ENCODE results near the gene SIRT3.

SIRT3 gene

DNA sequence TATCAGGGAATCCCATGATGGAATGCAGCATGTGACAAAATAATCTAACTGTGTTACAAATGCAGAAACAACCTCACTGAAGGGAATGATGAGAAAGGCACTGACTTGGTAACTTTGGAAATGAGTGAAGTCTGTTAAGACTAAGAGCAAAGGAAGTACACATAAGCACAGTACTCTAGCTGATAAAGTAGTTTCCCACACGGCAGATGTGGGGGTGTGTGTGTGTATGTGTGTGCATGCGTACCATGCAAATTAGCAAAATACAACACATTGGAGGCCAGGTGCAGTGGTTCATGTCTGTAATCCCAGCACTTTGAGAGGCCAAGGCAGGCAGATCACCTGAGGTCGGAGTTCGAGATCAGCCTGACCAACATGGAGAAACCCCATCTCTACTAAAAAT is 25.5 kb upstream of the SIRT3 start:
- Histone ChIP-seq H3K27me3 (no peaks in the 10 kb centered on the region), H3K4me3 (ENCODE audit: low read depth, low read length) (no peak overlapping the region), H3K9me3 (no peaks in the 10 kb centered on the region), H3K4me1 (no peaks in the 10 kb centered on the region), H3K36me3 (no peaks in the 10 kb centered on the region)
- TF ChIP-seq, protein P1, sequence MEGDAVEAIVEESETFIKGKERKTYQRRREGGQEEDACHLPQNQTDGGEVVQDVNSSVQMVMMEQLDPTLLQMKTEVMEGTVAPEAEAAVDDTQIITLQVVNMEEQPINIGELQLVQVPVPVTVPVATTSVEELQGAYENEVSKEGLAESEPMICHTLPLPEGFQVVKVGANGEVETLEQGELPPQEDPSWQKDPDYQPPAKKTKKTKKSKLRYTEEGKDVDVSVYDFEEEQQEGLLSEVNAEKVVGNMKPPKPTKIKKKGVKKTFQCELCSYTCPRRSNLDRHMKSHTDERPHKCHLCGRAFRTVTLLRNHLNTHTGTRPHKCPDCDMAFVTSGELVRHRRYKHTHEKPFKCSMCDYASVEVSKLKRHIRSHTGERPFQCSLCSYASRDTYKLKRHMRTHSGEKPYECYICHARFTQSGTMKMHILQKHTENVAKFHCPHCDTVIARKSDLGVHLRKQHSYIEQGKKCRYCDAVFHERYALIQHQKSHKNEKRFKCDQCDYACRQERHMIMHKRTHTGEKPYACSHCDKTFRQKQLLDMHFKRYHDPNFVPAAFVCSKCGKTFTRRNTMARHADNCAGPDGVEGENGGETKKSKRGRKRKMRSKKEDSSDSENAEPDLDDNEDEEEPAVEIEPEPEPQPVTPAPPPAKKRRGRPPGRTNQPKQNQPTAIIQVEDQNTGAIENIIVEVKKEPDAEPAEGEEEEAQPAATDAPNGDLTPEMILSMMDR (IDR thresholded peaks at IDR 0.05; ENCODE audit: low read depth, low read length) = no peak
- no peak for DNase-seq

DNA sequence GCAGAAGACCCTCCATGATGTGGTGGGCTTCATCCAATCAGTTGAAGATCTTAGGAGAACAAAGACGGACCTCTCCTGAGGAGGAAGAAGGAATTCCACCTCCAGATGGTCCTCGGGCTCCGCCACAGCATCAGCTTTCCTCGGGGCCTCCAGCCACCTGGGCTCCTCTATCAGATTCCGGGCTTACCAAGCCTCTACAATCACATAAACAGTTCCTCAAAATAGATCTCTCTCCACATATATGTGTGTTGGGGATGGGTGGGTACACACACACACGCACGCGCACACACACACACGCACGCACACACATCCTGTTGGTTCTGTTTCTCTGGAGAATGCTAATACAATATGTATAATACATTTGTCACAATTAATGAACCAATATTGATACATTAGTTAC is 23.3 kb upstream of the SIRT3 start:
- Histone ChIP-seq H3K27me3 (no peaks in the 10 kb centered on the region), H3K36me3 (no peaks in the 10 kb centered on the region), H3K9me3 (no peaks in the 10 kb centered on the region), H3K4me1 (no peaks in the 10 kb centered on the region), H3K4me3 (ENCODE audit: low read depth, low read length) (no peak overlapping the region)
- TF ChIP-seq, protein P1 (IDR thresholded peaks at IDR 0.05; ENCODE audit: low read depth, low read length) = no peak
- DNase-seq = no peak

DNA sequence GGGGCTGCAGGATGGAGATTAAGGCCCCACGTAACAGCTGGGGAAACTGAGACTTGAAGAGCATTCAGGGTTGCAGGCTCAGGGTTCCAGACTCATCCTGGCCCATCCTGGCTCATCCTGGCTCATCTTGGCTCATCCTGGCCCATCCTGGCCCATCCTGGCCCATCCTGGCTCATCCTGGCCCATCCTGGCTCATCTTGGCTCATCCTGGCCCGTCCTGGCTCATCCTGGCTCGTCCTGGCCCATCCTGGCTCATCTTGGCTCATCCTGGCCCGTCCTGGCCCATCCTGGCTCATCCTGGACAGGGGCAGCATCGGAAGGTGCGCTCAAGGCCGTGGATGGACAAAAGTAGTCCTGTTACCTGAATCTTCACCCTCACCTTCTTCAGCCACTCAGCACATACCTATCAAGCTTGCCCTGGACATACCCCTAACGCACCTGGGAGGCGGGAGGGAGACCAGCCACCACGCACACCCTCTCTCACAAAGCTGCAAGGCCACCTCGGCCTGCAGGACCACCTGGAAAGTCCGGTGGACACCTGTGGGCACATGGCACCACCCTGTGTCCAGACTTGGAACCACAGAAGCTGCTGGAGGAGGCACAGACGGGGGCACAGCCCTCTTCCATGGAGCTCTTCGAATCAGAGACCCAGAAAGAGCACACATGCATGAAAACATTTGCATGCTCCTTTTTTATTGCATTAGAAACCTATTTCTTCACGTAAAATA is 21.8 kb upstream of the SIRT3 start:
- H3K27me3 ChIP-seq = no peaks in the 10 kb centered on the region
- no peaks in the 10 kb centered on the region for H3K9me3 ChIP-seq
- no peaks in the 10 kb centered on the region for H3K4me1 ChIP-seq
- no peaks in the 10 kb centered on the region for H3K36me3 ChIP-seq
- TF ChIP-seq, protein P1 (IDR thresholded peaks at IDR 0.05; ENCODE audit: low read depth, low read length) = no peak
- H3K4me3 ChIP-seq (ENCODE audit: low read depth, low read length) = no peak overlapping the region
- DNase-seq = no peak

DNA sequence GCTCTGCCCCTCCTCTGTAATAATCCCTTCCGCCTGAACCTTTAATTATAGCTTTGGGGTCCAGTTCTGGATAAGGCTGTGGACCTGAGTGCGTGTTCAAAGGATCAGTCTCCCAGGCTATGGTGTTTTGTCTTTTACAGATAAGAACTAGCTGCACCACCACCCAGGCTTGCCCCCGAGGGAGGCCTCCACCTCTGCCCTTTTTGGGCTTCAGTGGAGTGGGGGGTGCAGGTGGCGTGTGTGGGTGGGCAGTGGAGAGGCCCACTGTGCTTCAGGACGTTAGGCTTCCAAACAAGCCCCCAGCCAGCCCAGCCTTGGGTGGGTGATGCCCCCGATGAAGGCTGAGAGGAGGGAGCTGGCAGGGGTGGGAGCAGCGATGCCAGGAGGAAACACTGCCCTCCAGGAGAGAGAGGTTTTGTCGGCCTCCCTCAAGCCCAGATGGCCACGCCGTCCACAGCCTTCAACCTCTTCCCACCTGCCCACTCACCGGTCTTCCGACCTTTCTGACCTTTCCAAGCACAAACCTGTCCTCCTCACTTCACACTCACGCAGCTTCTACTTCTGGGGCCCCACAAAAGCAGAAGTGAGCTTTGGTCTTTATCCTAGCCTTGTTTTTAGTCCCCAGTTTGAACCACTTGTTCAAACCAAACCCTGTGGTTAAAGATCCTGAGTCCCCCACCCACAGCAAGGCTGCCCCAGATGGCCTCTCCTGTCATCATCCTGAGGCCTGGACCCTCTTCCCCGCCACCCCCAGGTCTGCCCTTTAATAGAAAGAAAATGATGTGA is 21.0 kb upstream of the SIRT3 start:
- H3K27me3 ChIP-seq = no peaks in the 10 kb centered on the region
- no peak overlapping the region for H3K4me3 ChIP-seq (ENCODE audit: low read depth, low read length)
- no peaks in the 10 kb centered on the region for H3K4me1 ChIP-seq
- H3K9me3 ChIP-seq = no peaks in the 10 kb centered on the region
- H3K36me3 ChIP-seq = no peaks in the 10 kb centered on the region
- no peak for DNase-seq
- TF ChIP-seq, protein P1 (IDR thresholded peaks at IDR 0.05; ENCODE audit: low read depth, low read length) = no peak

DNA sequence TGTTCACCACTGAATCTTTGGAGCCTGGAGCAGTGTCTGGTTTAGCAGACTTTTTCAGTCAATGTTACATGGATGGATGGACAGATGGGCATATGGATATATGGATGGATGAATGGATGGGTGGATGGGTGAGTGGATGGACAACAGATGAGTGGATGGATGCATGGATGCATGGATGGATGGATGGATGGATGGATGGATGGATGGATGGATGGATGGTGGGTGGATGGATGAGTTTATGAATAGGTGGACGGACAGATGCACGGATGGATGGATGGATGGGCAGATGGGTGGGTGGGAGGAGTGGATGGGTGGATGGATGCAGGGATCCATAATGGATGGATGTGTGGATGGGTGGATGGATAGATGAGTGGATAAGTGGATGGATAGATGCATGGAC is 19.7 kb upstream of the SIRT3 start:
- DNase-seq = no peak
- H3K36me3 ChIP-seq = peaks cover 2% of the 10 kb centered on the region; the same call in 1 of the 2 replicates
- H3K27me3 ChIP-seq = no peaks in the 10 kb centered on the region
- TF ChIP-seq, protein P1 (IDR thresholded peaks at IDR 0.05; ENCODE audit: low read depth, low read length) = no peak
- H3K4me1 ChIP-seq = no peaks in the 10 kb centered on the region
- H3K4me3 ChIP-seq (ENCODE audit: low read depth, low read length) = no peak overlapping the region
- H3K9me3 ChIP-seq = no peaks in the 10 kb centered on the region

DNA sequence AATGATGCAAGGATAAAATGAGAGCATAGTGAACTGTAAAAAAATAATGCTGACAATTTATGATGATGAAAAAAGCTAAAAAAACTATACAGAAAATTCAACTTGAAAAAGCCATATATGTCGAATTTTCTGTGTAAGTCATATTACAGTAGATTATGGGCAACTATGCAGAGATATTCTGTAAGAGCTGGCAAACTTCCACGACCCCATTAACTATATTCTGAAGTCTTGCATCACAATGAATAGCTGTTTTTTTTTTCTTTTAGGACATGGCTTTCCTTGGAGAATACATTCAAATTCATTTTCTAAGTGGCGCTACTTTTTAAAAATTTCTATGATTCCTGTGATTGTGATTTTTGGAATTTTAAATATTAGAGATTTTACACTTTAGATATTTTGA is 19.0 kb upstream of the SIRT3 start:
- no peak overlapping the region for H3K4me3 ChIP-seq (ENCODE audit: low read depth, low read length)
- no peaks in the 10 kb centered on the region for H3K4me1 ChIP-seq
- no peaks in the 10 kb centered on the region for H3K9me3 ChIP-seq
- H3K36me3 ChIP-seq = peaks cover 6% of the 10 kb centered on the region; the same call in 1 of the 2 replicates
- TF ChIP-seq, protein P1 (IDR thresholded peaks at IDR 0.05; ENCODE audit: low read depth, low read length) = no peak
- no peaks in the 10 kb centered on the region for H3K27me3 ChIP-seq
- no peak for DNase-seq

Measured in BE2C (cell line).